Activated naive CD8-positive, alpha-beta T cell treated with anti-CD3 and anti-CD28 coated beads, Interleukin-2, amount 50 U/mL, for 24 hours (primary cell): ENCODE data around the gene EML4.
"Not testable (repeated sequence)": the region's sequence is repeated elsewhere in the genome, so short reads cannot be mapped to it uniquely, and the experiment has no call there.

Experiments used
- ATAC-seq: fragments of 150-1000 bp; cut with Tn5 transposase; one replicate; pipeline ENCODE4 v1.10.0; 2021
- DNase-seq: peaks from one replicate; pipeline ENCODE4 v3.0.0; 2021
- H3K27ac Mint-ChIP-seq: one replicate; pipeline ENCODE4 v1.8.0; 2021; ENCODE audit warnings: mild to moderate bottlenecking, mixed read lengths
- H3K27me3 Mint-ChIP-seq: one replicate; pipeline ENCODE4 v1.8.0; 2021; ENCODE audit warnings: mixed read lengths
- H3K36me3 Mint-ChIP-seq: one replicate; pipeline ENCODE4 v1.8.0; 2021; ENCODE audit warnings: low read depth, mixed read lengths
- H3K4me1 Mint-ChIP-seq: one replicate; pipeline ENCODE4 v1.8.0; 2021; ENCODE audit warnings: mixed read lengths
- H3K4me3 Mint-ChIP-seq: one replicate; pipeline ENCODE4 v1.8.0; 2021; ENCODE audit warnings: mild to moderate bottlenecking, moderate library complexity, mixed read lengths
- H3K9me3 Mint-ChIP-seq: one replicate; pipeline ENCODE4 v1.8.0; 2021; ENCODE audit warnings: mixed read lengths

Gene EML4

GRCh38 chr2:42249284-42249683 lies 80.1 kb downstream of the EML4 start:
- H3K4me1 Mint-ChIP-seq: peaks cover 42% of the 10 kb centered on the region
- no peaks in the 10 kb centered on the region for H3K9me3 Mint-ChIP-seq
- ATAC-seq: no peak
- DNase-seq: no peak
- H3K36me3 Mint-ChIP-seq: peaks cover 30% of the 10 kb centered on the region
- H3K27me3 Mint-ChIP-seq: no peaks in the 10 kb centered on the region
- no peak overlapping the region for H3K4me3 Mint-ChIP-seq
- no peak overlapping the region for H3K27ac Mint-ChIP-seq

- Mint-ChIP-seq H3K4me3 (no peak overlapping the region), H3K9me3 (no peaks in the 10 kb centered on the region), H3K36me3 (peaks cover 34% of the 10 kb centered on the region), H3K27me3 (no peaks in the 10 kb centered on the region), H3K27ac (no peak overlapping the region), H3K4me1 (peaks cover 43% of the 10 kb centered on the region)
- no peak for DNase-seq
- ATAC-seq: no peak
Observed at GRCh38 chr2:42249887-42250286, 80.7 kb downstream of the EML4 start.

- Mint-ChIP-seq H3K27ac (no peak overlapping the region), H3K4me1 (peaks cover 50% of the 10 kb centered on the region), H3K36me3 (peaks cover 32% of the 10 kb centered on the region)
Observed at GRCh38 chr2:42250925-42251324, 81.8 kb downstream of the EML4 start.

GRCh38 chr2:42252464-42252863 lies 83.3 kb downstream of the EML4 start:
- Mint-ChIP-seq H3K36me3 (peaks cover 24% of the 10 kb centered on the region), H3K27me3 (no peaks in the 10 kb centered on the region), H3K4me1 (peaks cover 63% of the 10 kb centered on the region), H3K27ac (no peak overlapping the region), H3K9me3 (no peaks in the 10 kb centered on the region), H3K4me3 (no peak overlapping the region)
- ATAC-seq: peak; percentile 84
- DNase-seq: peak; percentile 26

More at GRCh38 chr2:42250925-42251324, 81.8 kb downstream of the EML4 start:
- Mint-ChIP-seq H3K27me3 (no peaks in the 10 kb centered on the region), H3K9me3 (no peaks in the 10 kb centered on the region), H3K4me3 (no peak overlapping the region)
- DNase-seq (no peak), ATAC-seq (no peak)

GRCh38 chr2:42254186-42254895 lies 85.2 kb downstream of the EML4 start:
- Mint-ChIP-seq H3K4me1 (peaks cover 59% of the 10 kb centered on the region), H3K36me3 (peaks cover 26% of the 10 kb centered on the region)

GRCh38 chr2:42256505-42256904 lies 87.4 kb downstream of the EML4 start:
- Mint-ChIP-seq H3K9me3 (no peaks in the 10 kb centered on the region), H3K4me3 (no peak overlapping the region), H3K4me1 (peaks cover 44% of the 10 kb centered on the region), H3K27ac (peak overlapping the region; percentile 55), H3K36me3 (peaks cover 25% of the 10 kb centered on the region), H3K27me3 (no peaks in the 10 kb centered on the region)
- peak; percentile 63 for ATAC-seq
- DNase-seq: no peak

More at GRCh38 chr2:42254186-42254895, 85.2 kb downstream of the EML4 start:
- no peaks in the 10 kb centered on the region for H3K9me3 Mint-ChIP-seq
- H3K27me3 Mint-ChIP-seq: no peaks in the 10 kb centered on the region
- peak overlapping the region; percentile 29 for H3K27ac Mint-ChIP-seq
- ATAC-seq (no peak), DNase-seq (no peak)
- H3K4me3 Mint-ChIP-seq: no peak overlapping the region

GRCh38 chr2:42261518-42262195 lies 92.5 kb downstream of the EML4 start:
- H3K4me3 Mint-ChIP-seq: no peak overlapping the region
- H3K36me3 Mint-ChIP-seq: peaks cover 23% of the 10 kb centered on the region
- no peaks in the 10 kb centered on the region for H3K27me3 Mint-ChIP-seq
- no peak overlapping the region for H3K27ac Mint-ChIP-seq
- peaks cover 6% of the 10 kb centered on the region for H3K4me1 Mint-ChIP-seq
- ATAC-seq (no peak), DNase-seq (no peak)
- no peaks in the 10 kb centered on the region for H3K9me3 Mint-ChIP-seq

GRCh38 chr2:42266236-42266635 lies 97.1 kb downstream of the EML4 start:
- Mint-ChIP-seq H3K9me3 (no peaks in the 10 kb centered on the region), H3K27me3 (no peaks in the 10 kb centered on the region), H3K36me3 (peaks cover 19% of the 10 kb centered on the region), H3K27ac (no peak overlapping the region), H3K4me1 (peaks cover 16% of the 10 kb centered on the region), H3K4me3 (no peak overlapping the region)
- no peak for ATAC-seq
- DNase-seq: no peak

- no peaks in the 10 kb centered on the region for H3K9me3 Mint-ChIP-seq
- peaks cover 16% of the 10 kb centered on the region for H3K4me1 Mint-ChIP-seq
- DNase-seq (no peak), ATAC-seq (peak; percentile 36)
- H3K36me3 Mint-ChIP-seq: peaks cover 12% of the 10 kb centered on the region
- H3K4me3 Mint-ChIP-seq: no peak overlapping the region
- no peaks in the 10 kb centered on the region for H3K27me3 Mint-ChIP-seq
- no peak overlapping the region for H3K27ac Mint-ChIP-seq
Observed at GRCh38 chr2:42267530-42267929, 98.4 kb downstream of the EML4 start.

GRCh38 chr2:42268528-42269151 lies 99.5 kb downstream of the EML4 start:
- Mint-ChIP-seq H3K36me3 (peaks cover 12% of the 10 kb centered on the region), H3K27me3 (no peaks in the 10 kb centered on the region), H3K4me3 (no peak overlapping the region), H3K27ac (no peak overlapping the region), H3K9me3 (no peaks in the 10 kb centered on the region), H3K4me1 (peaks cover 16% of the 10 kb centered on the region)
- no peak for ATAC-seq
- no peak for DNase-seq

GRCh38 chr2:42270757-42271156 lies 101.6 kb downstream of the EML4 start:
- Mint-ChIP-seq H3K36me3 (peaks cover 10% of the 10 kb centered on the region), H3K27ac (no peak overlapping the region), H3K27me3 (no peaks in the 10 kb centered on the region), H3K9me3 (no peaks in the 10 kb centered on the region), H3K4me3 (no peak overlapping the region), H3K4me1 (peaks cover 16% of the 10 kb centered on the region)
- ATAC-seq (no peak), DNase-seq (no peak)

GRCh38 chr2:42271246-42271645 lies 102.1 kb downstream of the EML4 start:
- H3K27ac Mint-ChIP-seq, DNase-seq, H3K4me3 Mint-ChIP-seq, H3K27me3 Mint-ChIP-seq, ATAC-seq, H3K9me3 Mint-ChIP-seq: not testable (repeated sequence)
- H3K36me3 Mint-ChIP-seq: peaks cover 10% of the 10 kb centered on the region
- H3K4me1 Mint-ChIP-seq: peaks cover 16% of the 10 kb centered on the region

- Mint-ChIP-seq H3K36me3 (peaks cover 22% of the 10 kb centered on the region), H3K4me3 (no peak overlapping the region), H3K9me3 (no peaks in the 10 kb centered on the region), H3K27ac (no peak overlapping the region), H3K4me1 (no peaks in the 10 kb centered on the region), H3K27me3 (no peaks in the 10 kb centered on the region)
- no peak for ATAC-seq
- no peak for DNase-seq
Observed at GRCh38 chr2:42274863-42275262, 105.7 kb downstream of the EML4 start.

- no peak overlapping the region for H3K4me3 Mint-ChIP-seq
- peak overlapping the region; percentile 23 for H3K27ac Mint-ChIP-seq
- peaks cover 6% of the 10 kb centered on the region for H3K4me1 Mint-ChIP-seq
- H3K36me3 Mint-ChIP-seq: peaks cover 42% of the 10 kb centered on the region
- no peak for DNase-seq
- no peak for ATAC-seq
- H3K9me3 Mint-ChIP-seq: no peaks in the 10 kb centered on the region
- no peaks in the 10 kb centered on the region for H3K27me3 Mint-ChIP-seq
Observed at GRCh38 chr2:42281416-42282081, 112.4 kb downstream of the EML4 start.
